Heart left ventricle (tissue), 13 donors: Measurements from ENCODE around the gene STIL.

Experiments used
- POLR2A ChIP-seq, 2 donors: fragments of 450-650 bp; IDR thresholded peaks; one replicate each; pipeline ENCODE4 v1.6.1; 2017; ENCODE audit warnings: antibody characterized with exemption in 2 of 2, mild to moderate bottlenecking in 2 of 2, moderate library complexity in 2 of 2
- TF ChIP-seq, protein P1 (sequence below), 12 donors: fragments of 200-600 bp; sonication (generic) in 4 of 12; IDR thresholded peaks; one replicate each; pipeline versions ENCODE4 v1.5.0 to v1.8.0; 2018 to 2022; ENCODE audit warnings: antibody characterized with exemption in 12 of 12, mild to moderate bottlenecking in 5 of 12
- donor health status: ischemic (EF 13 %, LVEDD 7.1; RV severe dilation, severe dysfunction).
- donor health status: DM: no; HTN: yes; CAD: no.
- donor health status: DM: no; HTN: no; CAD: no.
- donor health status: ischemic (EF 25% LVEDD 6.9; RV normal size, moderate dysfunction).
- donor health status: ischemic (EF 25% LVEDD 5.7; RV mildly dilated, moderate dysfunction).
- donor health status: ischemic (EF 35%, LVEDD 5.7; RV mildly dilated, moderate dysfunction).
- donor health status: nonischemic (EF 11% LVEDD 7.7; RV severe dilation, severe dysfunction).
- donor health status: DM: yes; HTN: yes; CAD: no.
- donor health status: PGD.
- donor health status: ischemic (EF 29% LVEDD 5.4; RV normal size, mild dysfunction).
- donor health status: nonischemic (EF 23%, LVEDD 6.1; RV moderate dilation, normal function).

- no peak for TF ChIP-seq POLR2A (IDR thresholded peaks at IDR 0.05)
- TF ChIP-seq, protein P1, sequence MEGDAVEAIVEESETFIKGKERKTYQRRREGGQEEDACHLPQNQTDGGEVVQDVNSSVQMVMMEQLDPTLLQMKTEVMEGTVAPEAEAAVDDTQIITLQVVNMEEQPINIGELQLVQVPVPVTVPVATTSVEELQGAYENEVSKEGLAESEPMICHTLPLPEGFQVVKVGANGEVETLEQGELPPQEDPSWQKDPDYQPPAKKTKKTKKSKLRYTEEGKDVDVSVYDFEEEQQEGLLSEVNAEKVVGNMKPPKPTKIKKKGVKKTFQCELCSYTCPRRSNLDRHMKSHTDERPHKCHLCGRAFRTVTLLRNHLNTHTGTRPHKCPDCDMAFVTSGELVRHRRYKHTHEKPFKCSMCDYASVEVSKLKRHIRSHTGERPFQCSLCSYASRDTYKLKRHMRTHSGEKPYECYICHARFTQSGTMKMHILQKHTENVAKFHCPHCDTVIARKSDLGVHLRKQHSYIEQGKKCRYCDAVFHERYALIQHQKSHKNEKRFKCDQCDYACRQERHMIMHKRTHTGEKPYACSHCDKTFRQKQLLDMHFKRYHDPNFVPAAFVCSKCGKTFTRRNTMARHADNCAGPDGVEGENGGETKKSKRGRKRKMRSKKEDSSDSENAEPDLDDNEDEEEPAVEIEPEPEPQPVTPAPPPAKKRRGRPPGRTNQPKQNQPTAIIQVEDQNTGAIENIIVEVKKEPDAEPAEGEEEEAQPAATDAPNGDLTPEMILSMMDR (IDR thresholded peaks at IDR 0.05), result no peak
These were observed 9.7 kb upstream of the STIL start for GRCh38 chr1:47323599-47324031.
